Measurements from ENCODE around the gene DMRTB1.

DMRTB1 gene

DNA sequence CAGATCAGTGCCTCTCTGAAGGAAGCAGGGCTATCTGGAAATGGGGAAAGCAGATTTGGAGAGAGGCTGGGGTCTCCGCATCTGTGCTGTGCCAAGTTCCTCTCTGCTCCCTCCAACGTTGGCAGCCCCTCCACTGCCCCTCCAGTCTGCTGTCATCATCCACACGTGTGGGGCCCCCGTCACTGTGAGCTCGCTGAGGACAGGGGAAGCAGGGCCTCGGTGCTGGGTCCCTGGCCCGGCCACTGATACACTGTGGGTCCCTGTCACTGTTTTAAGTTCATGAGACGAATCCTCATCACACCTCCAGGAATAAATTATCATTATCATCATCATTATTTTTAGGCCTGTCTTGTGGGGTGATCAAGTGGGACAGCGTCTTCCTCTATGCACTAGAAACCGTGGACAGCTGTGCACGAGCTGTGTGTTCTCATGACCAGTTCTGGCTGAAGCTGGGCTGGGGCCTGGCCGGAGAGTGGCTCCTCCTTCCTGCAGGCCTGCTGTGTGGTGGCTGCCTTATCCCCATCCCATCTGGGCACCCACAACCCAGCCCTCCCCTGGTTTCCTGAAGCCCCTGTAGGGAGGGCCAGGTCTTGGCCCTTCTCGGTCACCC is 52.2 kb downstream of the DMRTB1 start:
- no peak for DNase-seq

DNA sequence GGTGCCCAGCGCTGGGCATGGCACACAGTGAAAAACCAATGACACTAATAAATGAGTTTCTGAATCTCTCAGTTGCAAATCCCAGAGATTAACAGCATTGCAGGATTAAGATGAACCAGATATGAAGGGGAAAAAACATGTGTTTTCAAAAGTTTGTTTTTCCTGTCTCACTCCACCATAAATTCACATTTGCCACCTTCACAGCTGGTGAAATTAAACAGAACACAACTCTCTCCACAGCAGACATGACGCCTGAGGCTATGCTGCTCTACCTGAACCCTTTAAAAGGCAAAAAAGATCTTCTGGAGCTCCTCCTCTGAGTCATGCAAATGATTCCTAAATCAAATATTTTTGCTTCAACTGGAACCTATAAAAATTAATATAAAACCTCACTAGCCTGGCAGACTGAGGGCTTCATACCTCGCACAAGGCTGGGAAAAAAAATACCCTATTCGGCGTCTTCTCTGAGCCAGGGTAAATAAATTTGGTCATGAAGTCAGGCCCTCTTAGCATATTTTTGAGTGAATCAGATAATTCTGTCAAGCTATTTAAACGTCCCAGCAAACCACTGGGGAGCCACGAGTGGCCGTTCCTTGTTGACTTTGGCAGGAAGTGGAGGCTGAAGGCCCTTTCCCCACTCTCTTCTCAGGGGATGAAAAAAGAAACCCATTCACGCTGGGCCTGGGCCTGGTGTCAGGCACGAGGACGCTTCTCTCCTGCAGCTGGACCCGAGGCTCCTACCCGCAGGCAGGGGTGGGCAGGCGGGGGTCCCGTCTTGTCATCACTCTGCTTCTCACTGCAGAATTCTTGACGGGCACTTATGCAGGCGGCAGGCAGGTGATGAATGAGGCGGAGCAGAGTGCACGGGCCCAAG is 53.0 kb downstream of the DMRTB1 start:
- DNase-seq, result no peak

DNA sequence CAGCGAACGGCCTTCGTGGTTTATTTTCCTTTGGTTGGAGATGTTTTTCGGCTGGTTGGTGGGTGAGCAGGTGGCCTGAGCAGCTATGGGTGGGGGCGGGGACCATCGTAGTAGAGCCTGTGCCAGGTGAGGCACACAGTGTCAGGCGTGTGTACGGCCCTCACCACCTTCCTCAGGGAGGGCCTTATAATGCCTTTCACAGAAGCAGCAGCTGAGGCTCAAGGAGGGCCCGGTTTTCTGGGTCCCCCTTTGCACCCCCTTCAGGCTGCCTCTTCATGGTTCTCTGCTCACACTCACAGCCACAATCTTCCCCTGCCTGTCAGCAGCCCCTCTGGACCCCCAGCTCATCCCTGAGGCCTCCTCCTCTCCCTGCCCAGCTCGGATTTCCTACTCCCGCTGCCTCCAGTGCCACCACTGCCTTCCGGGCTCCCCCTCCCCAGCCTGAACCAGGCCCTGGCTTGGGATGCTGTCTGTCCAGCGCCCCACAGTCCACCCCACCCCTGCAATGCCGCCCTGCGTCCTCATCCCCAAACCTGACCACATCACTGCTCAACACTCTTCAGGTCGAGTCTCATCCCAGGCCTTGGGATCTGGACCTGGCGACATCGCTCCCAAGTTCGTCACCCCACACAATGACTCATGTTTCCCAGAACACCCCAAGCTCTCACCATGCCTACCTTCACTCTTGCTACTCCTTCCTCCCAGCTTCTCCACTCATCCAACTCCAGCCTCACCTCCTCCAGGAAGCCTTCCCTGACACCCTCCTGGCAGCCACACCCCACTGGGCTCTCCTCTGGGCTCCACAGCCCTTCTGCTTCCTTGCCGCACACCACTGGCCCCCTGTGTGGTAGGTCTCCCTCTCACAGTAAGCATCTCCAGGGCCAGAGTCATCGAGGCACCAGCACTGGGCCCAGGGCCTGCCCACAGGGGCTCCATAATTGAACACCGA is 53.9 kb downstream of the DMRTB1 start:
- DNase-seq, result no peak

DNA sequence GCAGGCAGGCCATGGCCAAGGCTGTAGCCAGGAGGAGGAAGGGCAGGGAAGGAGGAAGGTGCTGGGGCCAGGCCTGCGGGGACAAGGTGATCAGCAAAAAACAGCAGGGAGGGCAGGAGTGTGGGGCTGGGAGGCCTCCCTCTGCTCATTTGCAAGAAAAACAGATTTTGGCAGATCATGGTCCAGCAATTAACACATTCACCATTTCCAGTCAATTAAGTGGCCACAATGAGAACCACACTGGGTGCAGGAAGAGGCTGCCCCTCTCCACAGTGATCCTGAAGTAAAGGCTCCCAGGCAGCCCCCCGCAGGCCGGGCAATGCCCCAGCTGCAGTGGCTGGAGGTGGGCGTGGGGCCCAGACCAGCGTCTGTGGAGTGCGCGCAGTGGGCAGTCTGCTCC is 54.6 kb downstream of the DMRTB1 start:
- no peak for DNase-seq

DNA sequence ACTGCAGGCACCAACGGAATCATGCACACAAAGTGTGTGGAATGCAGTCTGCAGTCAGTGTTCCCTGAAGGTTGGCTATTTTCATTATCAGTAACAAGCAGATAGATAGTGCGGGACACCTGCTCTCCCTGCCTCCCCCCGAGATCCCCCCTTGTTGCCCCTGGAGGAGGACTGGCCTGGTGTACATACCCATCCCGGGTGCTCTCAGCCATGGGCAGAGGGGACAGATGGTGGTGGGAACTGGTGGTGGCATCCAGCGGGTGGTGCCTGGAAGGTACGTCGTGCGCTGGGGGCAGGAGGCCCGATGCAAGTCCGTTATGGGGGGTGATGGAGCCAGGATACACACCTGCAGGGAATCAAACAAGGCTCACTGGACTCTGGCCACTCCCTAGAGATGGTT is 55.2 kb downstream of the DMRTB1 start:
- DNase-seq, result no peak

DNA sequence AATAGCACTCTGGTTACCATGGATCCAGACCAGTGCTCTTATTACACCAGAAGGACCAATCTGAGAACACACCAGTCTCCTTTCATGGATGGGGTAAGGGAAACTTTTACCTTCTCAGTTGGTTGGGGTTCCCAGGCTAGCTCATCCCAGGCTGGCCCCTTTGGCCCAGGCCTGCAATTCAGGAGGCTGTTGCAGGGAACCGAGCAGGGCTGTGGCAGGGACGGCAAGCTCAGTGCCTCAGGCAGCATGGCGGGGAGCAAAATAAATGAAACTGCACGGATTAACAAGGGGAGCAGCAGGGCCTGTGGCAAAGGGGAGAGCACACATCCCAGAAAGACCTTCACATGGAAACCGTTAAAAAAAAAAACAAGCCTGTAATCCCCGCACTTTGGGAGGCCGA is 57.0 kb downstream of the DMRTB1 start:
- no peak for DNase-seq
